Measurements from ENCODE around the gene TAF1D.
A peak's percentile ranks its signal among the peaks of the same experiment; 100 is the strongest.
"Not testable (repeated sequence)": the region's sequence is repeated elsewhere in the genome, so short reads cannot be mapped to it uniquely, and the experiment has no call there.

TAF1D gene

DNA sequence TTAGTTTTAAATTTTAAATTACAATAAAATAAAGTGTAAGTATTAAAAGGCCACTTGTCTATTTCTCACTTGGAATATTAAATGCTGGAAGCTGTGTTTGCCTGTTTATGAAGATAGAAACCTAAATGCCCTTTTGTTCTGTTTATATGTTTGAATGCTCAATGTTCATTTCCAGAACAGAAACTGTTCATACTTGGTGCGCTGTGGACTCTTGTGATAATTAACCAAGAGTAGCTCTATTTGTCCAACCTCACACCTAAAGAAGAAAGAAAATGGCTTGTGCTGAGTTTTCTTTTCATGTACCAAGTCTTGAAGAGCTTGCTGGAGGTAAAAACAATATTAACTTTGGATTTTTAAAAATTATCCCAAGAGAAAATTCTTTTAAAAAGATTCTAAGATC is 5.8 kb upstream of the TAF1D start:
- no peak for DNase-seq (ENCODE audit: low spot score)

DNA sequence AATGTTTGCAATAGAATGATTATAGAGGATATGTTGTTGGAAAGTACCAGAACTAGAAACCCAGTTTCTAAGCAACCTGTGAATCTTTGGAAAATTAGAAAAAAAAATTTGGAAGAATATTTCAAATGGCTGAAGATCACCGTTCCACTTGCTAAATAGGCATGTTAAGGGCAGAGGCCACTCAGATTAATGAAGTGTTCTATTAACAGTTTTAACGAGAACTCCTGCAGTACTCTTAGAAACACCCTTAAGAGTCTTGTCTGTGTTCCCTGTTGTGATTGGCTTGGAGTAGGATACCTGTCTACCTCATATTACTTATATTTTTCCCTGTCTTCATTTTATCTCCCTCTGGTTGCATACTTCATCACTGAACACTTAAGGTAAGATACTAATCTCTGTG is 4.8 kb upstream of the TAF1D start:
- no peak for DNase-seq (ENCODE audit: low spot score)

DNA sequence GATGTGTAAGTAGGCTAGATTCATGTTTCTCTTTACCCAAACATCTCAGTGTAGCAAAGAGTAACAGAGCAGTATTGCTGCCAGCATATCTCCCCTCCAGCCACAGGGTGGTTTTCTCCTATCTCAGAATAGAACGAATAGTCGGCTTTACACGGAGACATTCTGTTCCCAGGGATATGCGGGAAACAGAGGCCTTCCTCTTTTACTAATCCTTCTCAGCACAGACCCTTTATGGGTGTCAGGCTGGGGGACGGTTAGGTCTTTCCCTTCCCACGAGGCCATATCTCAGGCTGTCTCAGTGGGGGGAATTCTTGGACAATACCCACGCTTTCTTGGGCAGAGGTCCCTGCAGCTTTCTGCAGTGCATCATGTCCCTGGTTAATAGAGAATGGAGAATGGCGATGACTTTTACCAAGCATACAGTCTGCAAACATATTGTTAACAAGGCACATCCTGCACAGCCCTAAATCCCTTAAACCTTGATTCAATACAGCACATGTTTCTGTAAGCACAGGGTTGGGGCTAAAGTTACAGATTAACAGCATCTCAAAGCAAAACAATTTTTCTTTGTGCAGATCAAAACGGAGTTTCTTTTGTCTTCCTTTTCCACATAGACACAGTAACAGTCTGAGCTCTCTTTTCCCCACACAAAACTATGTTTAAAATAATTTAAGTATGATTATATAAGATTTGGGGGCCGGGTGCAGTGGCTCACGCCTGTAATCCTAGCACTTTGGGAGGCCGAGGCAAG is 3.9 kb upstream of the TAF1D start:
- not testable (repeated sequence) for DNase-seq (ENCODE audit: low spot score)

DNA sequence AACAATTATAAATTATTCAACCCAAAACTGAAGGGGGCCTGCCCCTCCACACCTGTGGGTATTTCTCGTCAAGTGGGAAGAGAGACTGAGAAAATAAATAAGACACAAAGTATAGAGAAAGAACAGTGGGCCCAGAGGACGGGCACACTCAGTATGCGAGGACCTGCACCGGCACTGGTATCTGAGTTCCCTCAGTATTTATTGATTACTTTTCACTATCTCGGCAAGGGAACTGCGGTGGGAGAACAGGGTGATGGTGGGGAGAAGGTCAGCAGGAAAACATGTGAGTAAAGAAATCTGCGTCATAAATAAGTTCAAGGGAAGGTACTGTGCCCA is 3.3 kb upstream of the TAF1D start:
- DNase-seq (ENCODE audit: low spot score), result no peak

DNA sequence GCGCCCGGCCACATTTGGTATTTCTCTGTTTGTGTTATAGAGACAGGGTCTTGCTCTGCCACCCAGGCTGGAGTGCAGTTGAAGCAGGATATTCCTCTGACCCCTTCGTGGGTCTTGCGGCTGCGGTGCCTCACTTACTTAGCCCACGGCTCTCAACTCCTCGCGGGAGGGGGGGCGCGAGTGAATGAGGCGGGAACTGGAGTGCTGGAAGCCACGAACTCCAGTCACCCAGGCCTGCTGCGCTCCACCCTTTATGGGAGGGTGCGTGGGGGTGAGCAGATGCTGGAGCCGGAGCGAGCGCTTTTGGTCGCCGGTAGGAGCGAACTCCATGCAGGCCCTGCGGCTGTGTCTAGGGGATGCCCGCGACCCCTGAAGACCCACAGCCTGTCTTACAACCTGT is 2.0 kb upstream of the TAF1D start:
- no peak for DNase-seq (ENCODE audit: low spot score)

DNA sequence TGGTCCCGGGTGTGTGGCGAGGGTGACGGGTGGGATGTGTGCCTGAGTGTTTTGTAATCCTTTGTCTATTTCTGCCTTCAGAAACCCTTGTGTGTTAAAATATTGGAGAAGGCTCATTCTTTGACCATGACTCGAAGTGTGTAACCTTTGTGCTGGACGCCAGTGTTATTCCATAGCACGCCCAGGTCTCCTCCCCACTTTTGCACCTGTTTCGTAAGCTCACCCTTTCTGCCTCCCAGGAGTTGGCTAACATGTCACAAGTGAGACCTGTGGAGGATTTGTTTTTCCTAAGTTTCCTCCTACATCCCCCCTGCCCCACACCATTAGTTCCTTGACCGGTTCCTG is 559 bp upstream of the TAF1D start:
- peak; percentile 72 for DNase-seq (ENCODE audit: low spot score)

DNA sequence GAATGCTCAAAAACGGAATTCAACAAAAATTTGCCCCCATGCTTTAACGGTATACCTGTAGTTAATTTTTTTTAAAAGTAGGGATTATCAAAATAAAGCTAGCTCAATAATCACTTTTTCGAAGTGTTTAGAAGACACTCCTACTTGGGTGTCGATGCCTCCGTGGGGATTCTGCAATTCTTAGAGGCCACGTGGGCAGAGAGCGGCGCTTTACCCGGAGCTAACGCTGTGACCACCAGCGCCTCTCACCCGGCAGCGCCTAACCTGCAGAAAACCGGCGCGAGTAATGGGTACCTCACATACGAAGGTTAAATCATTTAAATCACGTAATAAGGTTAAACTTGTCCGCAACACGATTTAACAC is 583 bp downstream of the TAF1D start:
- DNase-seq (ENCODE audit: low spot score), result peak; percentile 64

DNA sequence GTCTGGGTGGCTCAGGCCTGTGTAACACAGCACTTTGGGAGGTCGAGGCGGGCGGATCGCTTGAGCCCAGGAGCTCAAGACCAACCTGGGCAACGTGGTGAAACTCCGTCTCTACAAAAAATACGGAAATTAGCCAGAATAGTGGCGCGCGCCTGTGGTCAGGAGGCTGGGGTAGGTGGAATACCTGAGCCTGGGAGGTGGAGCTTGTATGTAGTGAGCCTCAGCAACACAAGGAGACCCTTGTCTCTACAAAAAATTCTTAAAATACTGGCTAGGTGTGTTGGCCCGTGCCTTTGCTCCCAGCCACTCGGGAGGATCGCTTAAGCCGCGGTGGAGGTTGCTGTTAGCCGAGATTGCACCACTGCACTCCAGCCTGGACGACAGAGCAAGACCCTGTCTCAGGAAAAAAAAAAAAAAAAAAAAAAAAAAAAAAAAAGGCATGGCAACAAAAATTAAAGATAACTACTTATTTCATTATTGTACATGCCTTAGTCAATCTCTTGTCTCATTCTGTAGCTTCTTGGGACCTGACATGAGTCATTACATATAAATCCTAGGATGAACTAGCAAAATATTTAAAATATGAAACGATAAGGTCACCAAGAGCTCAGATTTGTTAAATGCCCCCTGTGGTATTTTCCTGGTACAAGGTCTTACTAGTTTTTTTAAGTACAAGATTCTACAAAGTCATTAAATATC is 1.1 kb downstream of the TAF1D start:
- peak; percentile 26 for DNase-seq (ENCODE audit: low spot score)

DNA sequence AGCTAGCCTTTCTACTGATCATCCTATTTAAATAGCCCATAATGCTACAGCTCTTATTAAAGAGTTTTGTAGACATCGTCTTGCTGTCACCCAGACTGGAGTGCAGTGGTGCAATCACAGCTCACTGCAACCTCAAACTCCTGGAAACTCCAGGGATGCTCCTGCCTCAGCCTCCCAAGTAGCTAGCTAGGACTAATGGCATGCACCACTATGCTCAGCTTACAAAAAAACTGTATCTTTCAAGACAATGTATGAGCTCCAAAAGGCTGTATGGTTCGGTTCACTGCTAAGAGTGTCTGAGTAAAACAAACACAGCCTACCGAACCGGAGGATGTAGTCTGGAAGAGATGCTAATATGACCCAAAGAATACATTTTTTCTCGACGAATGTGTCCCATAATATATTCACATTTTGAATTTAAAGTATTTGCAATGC is 2.6 kb downstream of the TAF1D start:
- DNase-seq (ENCODE audit: low spot score), result no peak

DNA sequence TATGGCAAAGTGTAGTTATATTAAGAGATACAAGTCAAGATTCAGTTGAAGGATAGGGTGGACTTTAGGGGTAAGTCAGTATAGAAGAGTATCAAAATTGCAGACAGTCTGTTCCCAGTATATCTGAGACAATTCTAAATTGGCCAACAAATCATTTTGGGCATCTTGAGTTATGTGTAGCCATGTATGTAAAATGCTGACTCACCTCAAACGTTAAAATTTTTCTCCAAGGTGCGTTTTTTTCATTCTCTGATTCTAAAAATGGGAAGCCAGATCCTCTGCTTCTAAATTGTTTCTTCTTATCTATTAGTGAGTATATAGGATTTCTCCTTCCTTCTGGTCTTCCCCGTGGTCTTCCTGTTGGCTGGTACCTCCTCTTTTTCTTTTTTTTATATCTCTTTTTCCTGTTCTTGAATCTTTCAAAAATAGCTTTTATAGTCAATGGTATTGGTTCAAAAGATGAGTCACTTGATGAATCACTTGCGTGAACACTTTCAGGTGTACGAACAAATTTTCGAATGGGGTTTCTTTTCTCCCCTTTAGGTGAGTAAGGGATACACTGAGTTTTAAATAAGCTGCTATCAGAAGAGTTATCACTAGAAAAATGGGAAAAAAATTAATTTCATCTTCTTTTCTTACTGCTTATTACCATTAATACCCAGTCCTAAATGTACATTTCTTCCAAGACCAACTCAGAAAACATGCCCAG is 3.2 kb downstream of the TAF1D start:
- DNase-seq (ENCODE audit: low spot score), result no peak

DNA sequence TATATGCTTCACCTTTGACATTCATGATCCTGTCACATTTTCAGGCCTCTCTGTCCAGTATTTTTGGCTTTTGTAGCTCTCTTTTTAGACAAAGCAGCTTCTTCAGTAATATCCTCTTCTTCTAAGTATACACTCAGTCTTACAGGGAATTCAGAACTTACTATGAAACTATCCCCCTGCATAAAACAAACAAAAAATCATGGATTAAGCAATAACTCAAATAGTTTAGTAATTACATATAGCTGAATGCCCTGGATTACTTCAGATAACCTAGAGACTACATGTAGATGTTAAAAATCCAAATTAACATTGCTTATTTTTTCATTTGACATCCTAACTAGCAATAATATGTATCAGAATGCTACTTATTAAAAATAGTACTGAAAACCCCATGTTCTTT is 5.2 kb downstream of the TAF1D start:
- DNase-seq (ENCODE audit: low spot score), result no peak

DNA sequence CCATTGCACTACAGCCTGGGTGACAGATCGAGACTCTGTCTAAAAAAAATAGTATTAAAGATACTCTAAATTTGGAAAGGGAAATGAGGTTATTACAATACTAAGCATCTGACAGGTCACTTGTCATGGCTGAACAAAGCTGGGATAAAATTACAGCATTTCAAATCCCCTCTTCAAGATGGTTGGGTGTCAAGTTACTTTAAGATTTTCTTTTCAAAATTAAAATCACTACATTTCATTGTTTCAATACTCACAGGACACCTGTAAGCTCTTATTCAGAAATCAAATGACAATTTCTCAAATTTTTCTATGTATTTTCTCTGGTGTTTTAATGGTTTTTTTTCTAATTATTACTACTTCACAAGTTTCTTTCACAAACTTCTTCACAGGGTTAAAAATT is 5.7 kb downstream of the TAF1D start:
- no peak for DNase-seq (ENCODE audit: low spot score)

DNA sequence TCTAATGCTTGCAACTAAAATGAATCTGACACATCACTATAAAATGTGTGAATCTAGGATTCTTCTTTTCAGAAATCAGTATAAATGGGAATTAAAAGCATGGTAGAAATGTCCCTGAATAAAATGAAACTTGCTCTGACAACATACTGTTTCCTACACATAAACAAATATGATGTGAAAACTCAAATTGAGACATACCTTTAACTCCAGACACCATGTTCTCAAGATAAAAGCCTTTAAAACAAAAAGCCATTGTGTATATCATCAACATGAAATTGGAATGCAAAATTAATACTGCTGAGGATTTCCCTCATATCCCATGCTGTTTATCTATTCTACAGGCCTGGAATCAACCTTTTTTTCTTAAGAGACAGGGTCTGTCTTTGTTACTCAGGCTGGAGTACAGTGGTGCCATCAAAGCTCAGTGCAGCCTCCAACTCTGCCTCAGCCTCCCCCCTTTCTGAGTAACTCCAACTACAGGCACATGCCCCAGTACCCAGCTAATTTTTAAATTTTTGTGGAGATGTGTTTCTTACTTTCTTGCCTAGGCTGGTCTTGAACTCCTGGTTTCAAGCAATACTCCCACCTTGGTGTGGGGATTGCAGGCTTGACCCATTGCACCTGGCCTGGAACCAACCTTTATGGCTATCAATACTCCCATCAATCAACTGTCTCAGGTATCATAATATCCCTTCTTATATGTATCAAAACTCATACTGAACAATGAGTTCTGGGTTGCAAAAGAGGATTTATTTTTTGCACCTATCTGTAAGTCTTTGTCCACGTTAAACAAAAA is 6.7 kb downstream of the TAF1D start:
- no peak for DNase-seq (ENCODE audit: low spot score)

DNA sequence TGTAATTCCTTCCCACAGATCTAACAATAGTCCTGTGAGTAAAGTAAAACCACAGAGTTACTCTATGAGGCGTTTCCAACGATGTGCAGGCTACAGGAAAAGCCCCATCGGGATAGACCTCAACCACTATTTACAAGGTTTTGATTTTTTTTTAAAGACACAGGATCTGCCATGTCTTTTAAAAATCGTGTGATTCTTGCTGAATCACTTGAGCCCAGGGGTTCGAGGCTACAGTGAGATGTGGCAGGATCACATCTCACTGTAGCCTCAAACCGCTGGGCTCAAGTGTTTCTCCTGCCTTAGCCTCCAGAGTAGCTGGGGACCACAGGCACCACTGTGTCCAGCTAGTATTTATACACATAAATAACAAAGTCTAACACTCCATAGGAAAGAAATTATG is 7.8 kb downstream of the TAF1D start:
- DNase-seq (ENCODE audit: low spot score), result no peak

DNA sequence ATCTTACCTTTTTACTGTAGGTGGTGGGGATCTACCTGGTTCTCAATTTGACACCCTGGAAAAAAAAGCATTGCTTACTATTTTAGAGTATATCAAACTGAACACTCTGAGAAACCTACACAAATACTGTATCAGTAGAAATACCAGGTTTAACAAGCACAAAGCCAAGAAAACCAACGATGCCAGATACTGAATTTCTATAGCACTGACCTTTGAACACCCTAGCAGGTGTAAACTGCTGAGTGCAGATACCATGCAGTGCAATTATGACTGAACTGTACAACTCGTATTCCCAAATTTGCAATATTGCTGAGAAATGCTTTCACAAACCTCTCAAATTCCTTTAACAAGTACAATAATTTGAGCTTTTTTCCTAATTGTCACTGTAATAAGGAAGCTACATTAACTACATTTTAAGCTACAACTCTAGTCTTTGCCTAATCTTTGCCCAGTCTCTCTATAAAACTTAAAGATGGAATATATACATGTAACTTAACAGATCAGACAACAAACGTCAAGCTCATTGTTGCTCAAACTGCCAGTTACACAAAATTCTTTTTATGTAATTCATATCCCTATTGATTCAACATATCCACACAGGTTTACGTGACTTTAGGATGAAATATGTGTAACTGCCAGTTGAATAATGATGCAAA is 8.9 kb downstream of the TAF1D start:
- DNase-seq (ENCODE audit: low spot score), result no peak

DNA sequence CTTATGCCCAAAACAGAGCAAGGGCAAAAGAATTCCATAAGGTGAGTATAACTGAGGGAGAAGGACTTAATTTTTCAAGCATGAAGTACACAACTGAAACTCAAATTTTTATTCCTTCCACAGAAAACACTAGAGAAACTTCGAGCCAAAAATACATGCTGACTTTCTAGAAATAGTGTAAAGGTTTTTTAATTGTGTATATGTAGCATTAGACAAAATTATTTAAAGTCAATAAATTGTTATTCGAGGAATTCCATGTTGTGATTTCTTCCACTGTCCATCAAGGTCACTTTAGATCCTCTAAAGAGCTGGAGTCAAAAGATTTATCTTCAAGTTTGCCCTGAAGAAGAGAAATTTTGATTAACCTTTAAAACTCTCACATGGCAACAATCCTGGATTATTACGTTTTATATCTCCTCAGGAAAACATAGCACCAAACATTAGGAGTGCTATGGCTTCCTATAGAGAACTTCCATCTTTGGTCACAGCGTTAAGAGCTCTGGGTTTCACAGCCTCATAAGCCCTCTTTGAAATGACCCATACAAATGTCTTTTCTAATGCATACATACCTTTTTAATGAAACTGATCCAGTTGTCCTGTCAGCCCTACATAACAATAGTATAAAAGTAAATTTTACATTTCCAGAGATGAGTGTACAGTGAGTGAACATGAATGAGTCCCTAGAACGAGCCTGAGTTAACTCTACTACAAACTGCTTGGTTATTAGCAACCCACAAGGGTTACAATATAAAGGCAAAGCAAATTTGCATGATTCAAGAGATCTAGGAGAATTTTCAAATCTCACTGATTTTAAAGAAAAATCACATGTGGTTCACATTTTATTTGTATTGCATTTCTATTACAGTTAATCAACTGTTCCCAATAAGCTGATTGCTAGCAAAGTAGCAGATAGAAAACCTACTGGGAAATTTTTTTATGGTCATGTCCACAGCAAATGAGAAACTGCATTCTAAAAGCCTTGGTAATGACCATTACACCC is 10.9 kb downstream of the TAF1D start:
- DNase-seq (ENCODE audit: low spot score), result no peak

DNA sequence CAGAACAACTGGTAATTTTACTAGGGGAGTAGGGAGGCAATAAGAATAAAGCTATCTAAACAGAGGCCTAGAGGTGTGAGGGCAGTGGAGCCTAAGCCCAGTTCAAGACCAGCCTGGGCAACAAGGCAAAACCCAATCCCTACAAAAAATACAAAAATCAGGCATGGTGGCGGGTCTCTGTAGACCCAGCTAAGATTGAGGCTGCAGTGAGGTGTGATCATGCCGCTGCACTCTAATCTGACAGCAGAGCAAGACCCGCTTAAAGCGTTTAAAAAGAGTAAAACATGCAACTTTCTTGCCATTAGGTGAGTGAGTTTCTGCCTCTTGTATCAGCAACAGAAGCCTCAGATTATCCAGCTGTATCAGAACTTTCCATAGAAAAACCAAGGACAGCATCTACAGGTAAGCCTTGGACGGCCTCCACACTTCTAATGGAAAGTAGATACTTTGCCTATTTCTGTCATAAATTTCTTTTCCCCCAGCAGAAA is 12.1 kb downstream of the TAF1D start:
- no peak for DNase-seq (ENCODE audit: low spot score)

DNA sequence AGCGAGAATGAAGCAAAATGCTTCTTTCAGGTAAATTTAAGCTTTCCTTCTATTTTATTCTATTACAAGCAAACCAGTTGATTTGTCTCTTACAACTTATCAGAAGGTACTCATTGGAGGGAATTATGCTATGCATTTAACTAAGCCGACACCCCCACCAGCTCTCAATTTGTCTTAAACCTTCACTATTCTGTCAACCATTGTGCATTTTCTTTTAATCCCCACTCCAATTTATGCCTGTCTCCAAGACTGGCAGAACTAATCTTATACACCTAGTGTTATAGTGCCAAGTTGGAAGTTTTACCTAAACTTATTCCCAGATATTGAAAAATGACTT is 12.5 kb downstream of the TAF1D start:
- DNase-seq (ENCODE audit: low spot score), result no peak

DNA sequence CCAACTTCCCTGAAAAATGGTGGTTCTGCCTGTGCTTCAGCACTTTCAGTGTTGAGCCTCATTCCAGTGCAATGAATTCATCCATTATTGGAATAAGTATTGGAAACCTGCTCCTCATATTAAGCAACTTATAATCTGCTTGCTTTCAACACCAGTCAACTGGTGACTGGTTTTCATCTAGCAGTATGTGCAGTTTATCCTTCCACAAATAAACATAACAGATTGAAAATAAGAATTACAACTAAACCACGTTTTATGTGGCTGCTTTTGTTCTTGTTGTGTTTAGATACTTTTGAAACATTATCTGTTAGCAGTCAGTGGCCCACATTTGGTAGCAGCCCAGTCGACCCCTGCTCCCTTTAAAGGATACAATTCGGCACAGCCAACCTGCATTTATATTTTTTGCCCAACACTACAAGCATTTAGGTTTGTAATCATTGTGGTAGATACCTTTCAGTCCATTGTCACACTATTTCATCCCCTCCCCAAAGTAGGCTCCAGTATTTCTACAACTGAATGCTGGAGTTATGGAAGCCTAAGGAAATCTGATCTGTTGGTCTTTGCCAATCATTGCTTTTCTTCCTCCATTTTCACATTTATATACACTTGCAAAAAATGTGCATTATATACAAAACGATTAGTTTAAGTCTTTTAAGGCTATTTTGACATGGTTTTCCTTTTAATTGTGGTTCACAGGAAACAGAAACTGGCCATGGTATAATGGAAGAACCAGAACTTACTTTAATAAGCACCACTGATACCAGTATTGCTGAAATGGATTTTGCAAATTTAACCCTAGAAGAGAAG is 13.1 kb downstream of the TAF1D start:
- peak; percentile 15 for DNase-seq (ENCODE audit: low spot score)

DNA sequence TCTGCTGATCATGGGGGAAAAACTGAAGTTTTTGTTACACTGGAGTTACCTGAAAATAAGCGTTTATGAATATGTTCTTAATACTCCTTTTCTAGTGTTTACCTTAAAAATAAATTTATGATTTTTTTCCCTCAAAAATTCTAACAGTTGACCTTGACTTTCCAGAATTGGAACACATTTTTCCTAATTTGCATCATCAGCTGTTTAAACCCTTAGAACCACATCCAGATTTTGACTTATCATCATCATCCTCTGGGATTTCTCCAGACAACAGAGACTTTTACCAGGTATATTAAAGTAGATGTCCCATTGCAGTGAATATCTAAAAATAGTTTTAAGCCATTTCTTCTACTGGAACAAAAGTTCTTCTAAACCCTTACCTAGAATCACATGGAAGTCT is 17.2 kb downstream of the TAF1D start:
- no peak for DNase-seq (ENCODE audit: low spot score)
